ENCODE results near the gene CDON. TPM values are rescaled to one million over a fixed set of nuclear protein-coding genes. Genes with fewer than 3 reads are reported as not detected.

The CDON gene
- total and polyA plus RNA-seq, 12 donors, result 1.4 to 17.1 (median 8.9) TPM

DNA sequence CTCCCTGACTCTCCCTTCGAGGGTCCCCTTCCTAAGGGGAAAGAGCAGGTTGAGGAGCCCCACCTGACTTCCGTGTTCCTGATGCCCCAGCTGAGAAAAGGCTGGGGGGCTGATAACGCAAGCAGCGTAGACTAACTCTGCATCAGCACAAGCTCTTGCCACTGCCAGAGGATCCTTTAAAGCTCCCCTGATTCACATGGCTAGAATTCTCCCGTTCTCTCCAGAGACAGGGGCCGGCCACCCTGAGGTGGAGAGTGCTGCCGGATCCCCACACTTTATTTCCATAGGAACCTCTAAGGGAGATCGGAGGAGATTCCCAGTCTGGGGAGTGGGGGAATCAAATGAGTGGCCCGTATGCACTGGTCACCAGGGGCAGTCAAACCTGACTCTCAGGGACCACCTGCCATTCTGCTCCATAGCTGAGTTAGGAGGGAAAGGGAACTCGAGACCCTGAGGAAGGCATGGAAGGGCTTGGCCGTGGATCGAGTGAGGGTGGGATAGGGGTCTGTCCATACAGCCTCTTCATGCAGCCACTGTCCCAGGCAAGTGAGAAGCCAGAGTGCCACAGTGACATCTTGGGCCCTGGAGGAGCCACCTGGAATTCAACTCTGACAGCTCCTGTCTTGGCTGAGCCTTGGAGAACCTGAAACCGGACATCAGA, 118.2 kb downstream of the CDON start:
- Histone ChIP-seq H3K36me3 (no peaks in the 10 kb centered on the region), H3K27ac (no peak overlapping the region), H3K4me3 (no peak overlapping the region), H3K27me3 (peaks cover 0 to 4% (median 0%) of the 10 kb centered on the region in 7 donors), H3K9me3 (no peaks in the 10 kb centered on the region), H3K4me1 (peaks cover 7 to 24% (median 17%) of the 10 kb centered on the region in 9 donors)
- DNase-seq, result no peak
- intact Hi-C loops (cut with DNase I), result loop anchor here in 6 of 10 donors (5.0 to 10.0 kb wide), 3 partner anchors 110 to 248 kb away; partner anchors contain the start of gene CDON (in 3 of the 6)
- no peak for ATAC-seq
- TF ChIP-seq, protein P1, sequence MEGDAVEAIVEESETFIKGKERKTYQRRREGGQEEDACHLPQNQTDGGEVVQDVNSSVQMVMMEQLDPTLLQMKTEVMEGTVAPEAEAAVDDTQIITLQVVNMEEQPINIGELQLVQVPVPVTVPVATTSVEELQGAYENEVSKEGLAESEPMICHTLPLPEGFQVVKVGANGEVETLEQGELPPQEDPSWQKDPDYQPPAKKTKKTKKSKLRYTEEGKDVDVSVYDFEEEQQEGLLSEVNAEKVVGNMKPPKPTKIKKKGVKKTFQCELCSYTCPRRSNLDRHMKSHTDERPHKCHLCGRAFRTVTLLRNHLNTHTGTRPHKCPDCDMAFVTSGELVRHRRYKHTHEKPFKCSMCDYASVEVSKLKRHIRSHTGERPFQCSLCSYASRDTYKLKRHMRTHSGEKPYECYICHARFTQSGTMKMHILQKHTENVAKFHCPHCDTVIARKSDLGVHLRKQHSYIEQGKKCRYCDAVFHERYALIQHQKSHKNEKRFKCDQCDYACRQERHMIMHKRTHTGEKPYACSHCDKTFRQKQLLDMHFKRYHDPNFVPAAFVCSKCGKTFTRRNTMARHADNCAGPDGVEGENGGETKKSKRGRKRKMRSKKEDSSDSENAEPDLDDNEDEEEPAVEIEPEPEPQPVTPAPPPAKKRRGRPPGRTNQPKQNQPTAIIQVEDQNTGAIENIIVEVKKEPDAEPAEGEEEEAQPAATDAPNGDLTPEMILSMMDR (IDR thresholded peaks at IDR 0.05), result no peak
- WGBS, 2 donors, result 87 to 90% methylated on average over 13 of the region's 13 CpGs

DNA sequence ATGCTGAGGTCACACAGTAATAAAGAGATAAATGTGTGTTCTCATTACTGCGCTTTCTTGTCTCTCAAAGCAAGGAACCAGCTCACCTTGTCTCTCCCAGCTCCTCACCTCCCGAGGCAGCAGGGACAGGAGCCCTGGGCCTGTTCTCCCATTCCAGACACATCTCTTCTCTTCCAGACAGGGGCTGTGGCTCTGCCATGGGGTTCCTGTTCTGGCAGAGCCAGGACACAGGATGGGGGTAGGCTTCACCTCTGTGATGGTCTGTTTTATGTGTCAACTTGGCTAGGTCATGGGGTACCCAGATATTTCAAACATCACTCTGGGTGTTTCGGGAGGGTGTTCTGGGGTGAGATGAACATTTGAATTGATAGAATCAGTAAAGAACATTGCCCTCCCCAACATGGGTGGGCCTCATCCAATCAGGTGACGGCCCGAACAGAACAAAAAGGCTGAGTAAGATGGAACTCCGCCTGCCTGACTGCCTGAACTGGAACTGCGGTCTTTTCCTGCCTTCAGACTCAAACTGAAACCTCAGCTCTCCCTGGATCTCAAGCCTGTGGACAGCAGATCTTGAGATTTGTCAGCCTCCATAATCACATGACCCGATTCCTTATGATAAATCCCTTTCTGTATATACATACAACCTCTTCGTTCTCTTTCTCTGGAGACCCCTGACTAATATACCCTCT, 118.9 kb downstream of the CDON start:
- intact Hi-C loops (cut with DNase I), result loop anchor here in 5 of 10 donors (5.0 to 10.0 kb wide), 3 partner anchors 111 to 248 kb away; partner anchors contain the start of gene CDON (in 3 of the 5)
- TF ChIP-seq, protein P1 (IDR thresholded peaks at IDR 0.05), result no peak
- no peak overlapping the region for H3K4me3 ChIP-seq
- no peaks in the 10 kb centered on the region for H3K36me3 ChIP-seq
- H3K9me3 ChIP-seq, result no peaks in the 10 kb centered on the region
- no peak overlapping the region for H3K27ac ChIP-seq
- ATAC-seq, result no peak
- WGBS, 2 donors, result 90 to 95% methylated on average over 9 of the region's 9 CpGs
- H3K27me3 ChIP-seq, result peaks cover 0 to 4% (median 0%) of the 10 kb centered on the region in 7 donors
- H3K4me1 ChIP-seq, result peaks cover 7 to 24% (median 17%) of the 10 kb centered on the region in 9 donors
- DNase-seq, result no peak

DNA sequence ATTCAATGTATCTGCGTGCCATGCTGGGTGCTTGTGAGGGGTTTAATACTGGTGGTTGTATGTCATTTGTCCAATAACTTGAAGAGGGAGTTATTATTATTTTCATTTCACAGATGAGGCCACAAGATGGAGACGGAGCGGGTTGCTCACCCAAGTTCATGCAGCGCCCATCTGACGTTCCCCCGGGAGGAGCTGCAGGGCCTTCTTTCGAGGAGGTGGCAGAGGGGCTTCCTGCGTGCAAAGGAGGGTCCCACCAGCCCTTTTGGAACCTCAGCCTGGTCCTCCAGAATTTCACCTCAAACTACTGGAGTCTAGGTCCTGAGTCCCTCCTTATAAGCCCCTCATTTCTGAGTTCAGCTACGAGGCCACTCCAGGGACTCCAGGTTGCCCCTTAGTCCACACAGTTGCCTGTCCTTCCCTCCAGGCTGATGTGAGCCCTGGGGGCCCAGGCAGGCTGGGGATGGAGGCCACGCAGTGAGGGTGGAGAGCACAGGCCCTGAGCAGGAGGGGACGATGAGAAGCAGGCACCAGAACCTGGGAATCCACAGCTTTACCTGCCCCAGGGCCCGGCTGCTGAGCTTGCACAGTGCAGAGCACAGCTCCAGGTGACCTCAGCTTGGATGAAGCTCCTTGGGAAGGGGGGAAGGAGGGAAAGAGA, 119.8 kb downstream of the CDON start:
- Histone ChIP-seq H3K27me3 (peaks cover 0 to 4% (median 0%) of the 10 kb centered on the region in 7 donors), H3K4me3 (no peak overlapping the region), H3K9me3 (no peaks in the 10 kb centered on the region), H3K27ac (peak overlapping the region in 3 of 10 donors; percentile 49 to 72 (median 71)), H3K36me3 (no peaks in the 10 kb centered on the region), H3K4me1 (peaks cover 7 to 26% (median 17%) of the 10 kb centered on the region in 9 donors)
- DNase-seq (no peak), ATAC-seq (no peak)
- TF ChIP-seq, protein P1 (IDR thresholded peaks at IDR 0.05), result no peak
- intact Hi-C loops (cut with DNase I), result loop anchor here in 5 of 10 donors (5.0 to 10.0 kb wide), 3 partner anchors 112 to 249 kb away; partner anchors contain the start of gene CDON (in 3 of the 5)
- 95% methylated on average over 12 of the region's 12 CpGs for WGBS, 2 donors

All from heart right ventricle (tissue), 16 donors.